Measurements from ENCODE around the gene TROAP.
"Not testable (repeated sequence)": the region's sequence is repeated elsewhere in the genome, so short reads cannot be mapped to it uniquely, and the experiment has no call there.

The TROAP gene

GRCh38 chr12:49330631-49331379 is 7.8 kb downstream of the TROAP start:
- no peak for DNase-seq

GRCh38 chr12:49331380-49332222 is 8.5 kb downstream of the TROAP start:
- no peak for DNase-seq

- DNase-seq = no peak
Observed at GRCh38 chr12:49332441-49332861, 9.4 kb downstream of the TROAP start.

GRCh38 chr12:49332891-49333371 is 9.9 kb downstream of the TROAP start:
- DNase-seq = no peak

GRCh38 chr12:49333778-49334177 is 10.7 kb downstream of the TROAP start:
- not testable (repeated sequence) for DNase-seq

GRCh38 chr12:49334226-49334625 is 11.2 kb downstream of the TROAP start:
- no peak for DNase-seq

- DNase-seq = no peak
Observed at GRCh38 chr12:49334681-49335080, 11.6 kb downstream of the TROAP start.

GRCh38 chr12:49335118-49335954 is 12.3 kb downstream of the TROAP start:
- no peak for DNase-seq

- no peak for DNase-seq
Observed at GRCh38 chr12:49335955-49336644, 13.0 kb downstream of the TROAP start.

- DNase-seq = peak; percentile 63 to 69
Observed at GRCh38 chr12:49336645-49337584, 13.9 kb downstream of the TROAP start, which contains the start of gene C1QL4. Gene C1QL4 (minus strand): TSS chr12:49337188. CDS start chr12:49336477, 711 bp downstream.

GRCh38 chr12:49338830-49339463 is 15.9 kb downstream of the TROAP start:
- no peak for DNase-seq

- DNase-seq = no peak
Observed at GRCh38 chr12:49339464-49339861, 16.4 kb downstream of the TROAP start.

GRCh38 chr12:49340095-49340870 is 17.2 kb downstream of the TROAP start:
- DNase-seq = no peak

- no peak for DNase-seq
Observed at GRCh38 chr12:49340971-49341776, 18.1 kb downstream of the TROAP start.

GRCh38 chr12:49341777-49342065 is 18.7 kb downstream of the TROAP start:
- no peak for DNase-seq

- peak; percentile 60 to 63 for DNase-seq
Observed at GRCh38 chr12:49342066-49342913, 19.2 kb downstream of the TROAP start.

GRCh38 chr12:49342914-49343731 is 20.1 kb downstream of the TROAP start:
- no peak for DNase-seq

Data from bone marrow (tissue), 2 donors.